Memory B cell (primary cell): ENCODE data around the gene FPGT.
"Not testable (repeated sequence)": the region's sequence is repeated elsewhere in the genome, so short reads cannot be mapped to it uniquely, and the experiment has no call there.

ENCODE experiments used
- ATAC-seq: fragments of 150-1000 bp; cut with Tn5 transposase; 2 replicates; pipeline ENCODE4 v1.10.0; 2021; ENCODE audit warnings: low read depth, mild to moderate bottlenecking, moderate library complexity
- DNase-seq, 2 donors: peaks; one replicate each; pipeline ENCODE4 v3.0.0; 2022; ENCODE audit warnings: low spot score in 2 of 2
- H3K27ac Mint-ChIP-seq: one replicate; pipeline ENCODE4 v1.8.0; 2022; ENCODE audit warnings: mild to moderate bottlenecking, moderate library complexity, mixed read lengths
- H3K27me3 Mint-ChIP-seq: one replicate; pipeline ENCODE4 v1.8.0; 2022; ENCODE audit warnings: mixed read lengths
- H3K36me3 Mint-ChIP-seq: one replicate; pipeline ENCODE4 v1.8.0; 2022; ENCODE audit warnings: mild to moderate bottlenecking, mixed read lengths
- H3K4me1 Mint-ChIP-seq: one replicate; pipeline ENCODE4 v1.8.0; 2022; ENCODE audit warnings: mixed read lengths
- H3K4me3 Mint-ChIP-seq: one replicate; pipeline ENCODE4 v1.8.0; 2022; ENCODE audit warnings: mild to moderate bottlenecking, moderate library complexity, mixed read lengths
- H3K9me3 Mint-ChIP-seq: one replicate; pipeline ENCODE4 v1.8.0; 2022; ENCODE audit warnings: mixed read lengths

Gene FPGT

DNA sequence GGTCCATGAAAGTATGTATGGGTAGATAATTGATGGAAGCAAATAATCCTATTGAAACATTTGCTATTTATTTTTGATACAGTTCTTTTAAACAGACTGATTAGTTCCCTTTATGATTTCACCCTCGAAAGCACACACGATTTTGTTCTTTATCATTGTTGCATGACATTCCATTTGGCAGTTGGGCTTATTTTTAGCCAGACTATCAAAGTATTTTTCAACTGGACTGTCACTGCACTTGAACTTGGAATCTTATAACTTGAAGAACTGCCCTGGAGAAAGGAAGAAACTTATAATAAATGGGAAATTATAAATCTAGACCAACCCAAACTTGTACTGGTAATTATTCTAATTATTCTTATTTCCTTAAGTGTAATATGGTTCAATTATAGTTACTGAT, 37.1 kb downstream of the FPGT start, which contains the start of gene TNNI3K:
Gene TNNI3K (plus strand): TSS at position 235 of the 400 bp plus-strand sequence. CDS start 65 bp downstream, at position 300.
- H3K27me3 Mint-ChIP-seq: no peaks in the 10 kb centered on the region
- H3K9me3 Mint-ChIP-seq: peaks cover 2% of the 10 kb centered on the region
- H3K27ac Mint-ChIP-seq: no peak within 1 kb of the TSS
- peaks cover 3% of the 10 kb centered on the region for H3K36me3 Mint-ChIP-seq
- H3K4me3 Mint-ChIP-seq: no peak within 1 kb of the TSS
- ATAC-seq: no peak
- no peaks in the 10 kb centered on the region for H3K4me1 Mint-ChIP-seq
- DNase-seq: no peak

DNA sequence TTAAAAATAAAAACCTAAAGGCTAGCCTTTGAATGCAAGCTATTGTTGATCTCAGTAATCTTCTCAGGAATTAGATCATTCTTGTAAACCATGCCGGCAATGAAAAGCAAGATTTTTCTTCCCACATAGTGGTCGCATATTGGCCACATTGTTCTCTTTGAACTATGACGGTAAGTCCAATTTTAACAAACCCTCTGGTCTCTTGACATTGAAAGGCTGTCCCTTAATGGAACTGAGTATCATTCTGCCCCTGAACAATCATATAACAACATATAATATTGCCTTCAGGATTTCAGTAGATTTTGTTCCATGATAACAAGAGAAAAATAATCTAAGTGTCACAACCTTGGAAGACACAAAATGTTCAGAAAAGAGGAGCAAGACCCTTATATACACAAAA, 38.4 kb downstream of the FPGT start:
- Mint-ChIP-seq H3K4me1 (no peaks in the 10 kb centered on the region), H3K27me3 (no peaks in the 10 kb centered on the region), H3K4me3 (no peak overlapping the region), H3K9me3 (peaks cover 2% of the 10 kb centered on the region), H3K27ac (no peak overlapping the region), H3K36me3 (peaks cover 3% of the 10 kb centered on the region)
- DNase-seq (no peak), ATAC-seq (no peak)

DNA sequence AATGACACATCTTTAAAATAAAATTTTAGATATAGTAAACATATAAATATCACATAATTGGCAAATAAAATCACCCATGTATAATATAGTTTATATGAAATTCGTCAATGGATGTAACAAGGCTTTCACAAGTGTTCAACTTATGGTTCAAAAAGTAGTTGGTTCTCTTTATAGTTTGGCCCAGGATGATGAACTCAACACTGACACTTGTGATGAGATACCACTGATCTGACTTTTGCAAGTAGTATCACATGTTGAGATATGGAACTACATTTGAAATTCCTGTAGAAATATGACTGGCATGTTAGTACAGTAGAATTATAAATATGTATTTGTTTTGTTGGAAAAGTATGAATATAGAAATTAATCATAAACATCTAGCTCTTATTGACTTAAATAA, 39.0 kb downstream of the FPGT start:
- ATAC-seq: no peak

DNA sequence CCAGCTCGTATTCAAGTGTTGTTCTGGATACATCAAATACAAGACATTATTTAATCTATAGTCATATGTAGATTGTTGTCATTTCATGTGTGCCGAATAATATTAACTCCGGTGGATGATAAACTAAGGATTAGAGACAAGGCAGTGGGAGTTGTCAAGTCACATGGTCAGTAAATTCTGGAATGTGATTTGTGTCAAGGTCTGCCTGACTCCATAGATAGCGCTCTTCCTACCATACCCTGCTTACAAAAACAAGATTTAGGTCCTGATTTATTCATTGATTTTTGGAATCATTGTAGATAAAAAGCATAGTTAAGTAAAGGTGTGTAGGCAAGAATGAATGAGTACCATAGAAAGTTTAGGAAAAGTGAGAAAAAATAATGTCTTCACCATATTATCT, 39.7 kb downstream of the FPGT start:
- H3K27ac Mint-ChIP-seq: no peak overlapping the region
- no peak for DNase-seq
- no peaks in the 10 kb centered on the region for H3K9me3 Mint-ChIP-seq
- ATAC-seq: no peak
- no peak overlapping the region for H3K4me3 Mint-ChIP-seq
- no peaks in the 10 kb centered on the region for H3K27me3 Mint-ChIP-seq
- peaks cover 3% of the 10 kb centered on the region for H3K36me3 Mint-ChIP-seq
- no peaks in the 10 kb centered on the region for H3K4me1 Mint-ChIP-seq

More for the DNA sequence above, 39.0 kb downstream of the FPGT start:
- no peak overlapping the region for H3K4me3 Mint-ChIP-seq
- H3K27me3 Mint-ChIP-seq: no peaks in the 10 kb centered on the region
- H3K36me3 Mint-ChIP-seq: peaks cover 3% of the 10 kb centered on the region
- H3K27ac Mint-ChIP-seq: no peak overlapping the region
- no peaks in the 10 kb centered on the region for H3K4me1 Mint-ChIP-seq
- H3K9me3 Mint-ChIP-seq: peaks cover 2% of the 10 kb centered on the region
- no peak for DNase-seq

DNA sequence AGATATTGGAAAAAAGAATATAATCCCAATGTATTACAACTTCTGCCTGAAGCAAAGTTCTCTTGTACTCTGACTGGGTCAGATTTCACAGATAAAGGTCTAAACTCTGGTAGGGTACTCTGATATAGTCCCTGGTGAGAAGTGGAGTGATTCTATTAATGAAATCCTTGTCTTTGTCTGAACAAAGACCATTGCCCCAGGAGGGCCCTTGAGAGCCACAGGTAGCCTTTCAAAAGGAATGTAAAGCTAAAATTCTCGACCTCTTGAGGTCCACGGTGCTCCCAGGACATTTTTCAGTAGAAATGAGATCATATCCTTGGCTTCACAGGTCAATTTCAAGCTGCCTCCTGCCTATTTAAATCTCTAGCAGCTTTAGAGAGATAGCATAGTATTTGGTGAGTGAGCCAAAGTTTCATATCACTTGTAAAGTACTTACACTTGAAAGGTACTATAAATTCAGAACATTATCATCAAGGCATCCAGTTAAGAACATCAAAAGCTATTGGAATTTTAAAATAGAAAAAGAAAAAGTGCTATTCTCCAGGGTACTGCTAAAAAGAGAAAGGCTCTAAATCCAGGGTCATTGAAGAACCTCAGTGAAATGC, 47.2 kb downstream of the FPGT start:
- DNase-seq: no peak
- no peaks in the 10 kb centered on the region for H3K27me3 Mint-ChIP-seq
- no peaks in the 10 kb centered on the region for H3K36me3 Mint-ChIP-seq
- H3K4me1 Mint-ChIP-seq: no peaks in the 10 kb centered on the region
- H3K4me3 Mint-ChIP-seq: no peak overlapping the region
- no peak for ATAC-seq
- H3K27ac Mint-ChIP-seq: no peak overlapping the region
- H3K9me3 Mint-ChIP-seq: no peaks in the 10 kb centered on the region

DNA sequence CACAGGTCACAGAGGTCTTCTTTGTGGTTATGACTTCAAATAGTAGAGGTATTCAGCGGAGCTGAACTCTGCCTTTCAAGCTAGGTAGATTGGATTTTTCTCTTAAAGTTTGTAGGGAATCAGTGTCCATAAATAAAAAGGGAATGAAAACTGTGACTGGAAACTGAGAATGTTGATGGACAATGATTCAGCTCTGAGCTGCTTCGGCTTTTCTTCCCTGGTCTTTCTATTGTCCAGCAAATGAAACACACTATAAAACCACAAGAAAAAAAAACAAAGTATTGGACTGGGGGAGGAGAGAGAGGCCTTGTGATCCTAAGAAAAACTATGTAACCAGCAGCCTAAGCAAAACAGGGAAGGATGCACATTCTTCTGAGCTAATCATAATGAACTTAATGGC, 48.3 kb downstream of the FPGT start:
- ATAC-seq (no peak), DNase-seq (no peak)
- H3K27me3 Mint-ChIP-seq: no peaks in the 10 kb centered on the region
- H3K36me3 Mint-ChIP-seq: no peaks in the 10 kb centered on the region
- no peaks in the 10 kb centered on the region for H3K4me1 Mint-ChIP-seq
- no peaks in the 10 kb centered on the region for H3K9me3 Mint-ChIP-seq
- H3K27ac Mint-ChIP-seq: no peak overlapping the region
- H3K4me3 Mint-ChIP-seq: no peak overlapping the region

DNA sequence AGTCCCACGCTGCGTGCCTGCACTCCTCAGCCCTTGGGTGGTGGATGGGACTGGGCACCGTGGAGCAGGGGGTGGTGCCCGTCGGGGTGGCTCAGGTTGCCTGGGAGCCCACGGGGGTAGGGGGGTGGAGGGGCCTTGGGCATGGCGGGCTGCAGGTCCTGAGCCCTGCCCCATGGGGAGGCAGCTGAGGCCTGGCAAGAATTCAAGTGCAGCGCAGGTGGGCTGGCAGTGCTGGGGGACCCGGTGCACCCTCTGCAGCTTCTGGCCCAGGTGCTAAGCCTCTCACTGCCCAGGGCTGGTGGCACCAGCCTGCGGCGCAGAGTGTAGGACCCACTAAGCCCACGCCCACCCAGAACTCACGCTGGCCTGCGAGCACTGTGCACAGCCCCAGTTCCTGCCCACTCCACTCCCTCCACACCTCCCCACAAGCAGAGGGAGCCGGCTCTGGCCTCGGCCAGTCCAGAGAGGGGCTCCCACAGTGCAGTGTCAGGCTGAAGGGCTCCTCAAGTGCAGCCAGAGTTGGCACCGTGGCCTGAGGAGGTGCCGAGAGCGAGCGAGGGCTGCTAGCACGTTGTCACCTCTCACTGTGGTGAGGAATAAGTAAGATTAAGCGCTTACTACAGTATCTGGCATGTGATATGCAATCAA, 50.0 kb downstream of the FPGT start:
- ATAC-seq: no peak
- H3K36me3 Mint-ChIP-seq: no peaks in the 10 kb centered on the region
- H3K27ac Mint-ChIP-seq: no peak overlapping the region

DNA sequence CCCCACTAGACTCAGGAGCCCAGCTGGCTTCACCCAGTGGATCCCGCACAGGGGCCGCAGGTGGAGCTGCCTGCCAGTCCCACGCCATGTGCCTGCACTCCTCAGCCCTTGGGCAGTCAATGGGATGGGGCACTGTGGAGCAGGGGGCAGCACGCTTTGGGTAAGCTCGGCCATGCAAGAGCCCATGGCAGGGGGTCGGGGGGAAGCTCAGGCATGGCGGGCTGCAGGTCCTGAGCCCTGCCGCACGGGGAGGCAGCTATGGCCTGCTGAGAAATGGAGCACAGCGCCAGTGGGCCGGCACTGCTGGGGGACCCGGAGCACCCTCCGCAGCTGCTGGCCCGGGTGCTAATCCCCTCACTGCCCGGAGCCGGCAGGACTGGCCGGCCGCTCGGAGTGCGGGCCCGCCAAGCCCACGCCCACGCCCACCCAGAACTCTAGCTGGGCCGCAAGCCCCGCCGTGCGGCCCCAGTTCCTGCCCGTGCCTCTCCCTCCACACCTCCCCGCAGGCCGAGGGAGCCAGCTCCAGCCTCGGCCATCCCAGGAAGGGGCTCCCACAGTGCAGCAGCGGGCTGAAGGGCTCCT, 55.3 kb downstream of the FPGT start:
- not testable (repeated sequence) for H3K4me3 Mint-ChIP-seq, H3K36me3 Mint-ChIP-seq, H3K9me3 Mint-ChIP-seq, H3K27ac Mint-ChIP-seq, ATAC-seq, H3K4me1 Mint-ChIP-seq, H3K27me3 Mint-ChIP-seq, DNase-seq

More for the DNA sequence above, 50.0 kb downstream of the FPGT start:
- Mint-ChIP-seq H3K4me1 (no peaks in the 10 kb centered on the region), H3K4me3 (no peak overlapping the region), H3K9me3 (no peaks in the 10 kb centered on the region), H3K27me3 (no peaks in the 10 kb centered on the region)
- no peak for DNase-seq
